Epidermal melanocyte (primary cell): ENCODE results near the gene SC5D.

Experiments
- DNase-seq: peaks from one replicate; pipeline ENCODE4 v3.0.0; 2011; ENCODE audit warnings: low spot score; ENCODE audit not compliant: insufficient read length

The SC5D gene

DNA sequence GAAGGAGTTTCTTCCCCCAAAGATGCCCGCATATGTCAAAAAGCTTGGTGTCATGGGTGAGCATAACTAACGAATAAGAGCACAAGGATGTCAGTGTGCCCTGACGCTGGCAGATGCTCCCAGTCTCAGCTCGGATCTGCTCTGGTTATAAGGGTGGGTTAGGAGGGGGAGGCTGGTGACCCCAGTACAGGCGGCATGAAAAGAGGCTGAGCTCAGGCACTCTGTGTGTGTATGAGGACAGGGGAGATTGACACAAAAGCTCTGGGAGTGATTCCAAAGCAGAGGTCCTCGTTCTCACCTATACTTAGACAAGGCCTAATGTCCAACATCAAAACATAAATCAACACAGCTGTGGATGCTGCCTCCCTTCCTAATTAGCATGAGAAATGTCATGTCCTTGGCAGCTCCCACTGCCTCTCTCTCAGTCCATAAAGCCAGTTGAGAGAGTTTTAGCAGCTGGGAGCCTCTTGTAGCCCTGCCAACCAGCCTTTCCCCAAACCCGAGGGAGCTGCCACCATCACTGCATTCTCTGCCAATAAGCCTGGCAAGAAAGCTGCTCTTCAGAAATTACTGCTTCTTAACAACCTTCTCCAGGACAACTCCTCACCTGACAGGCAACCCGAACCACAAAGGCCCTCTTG is 59.8 kb downstream of the SC5D start:
- no peak for DNase-seq

DNA sequence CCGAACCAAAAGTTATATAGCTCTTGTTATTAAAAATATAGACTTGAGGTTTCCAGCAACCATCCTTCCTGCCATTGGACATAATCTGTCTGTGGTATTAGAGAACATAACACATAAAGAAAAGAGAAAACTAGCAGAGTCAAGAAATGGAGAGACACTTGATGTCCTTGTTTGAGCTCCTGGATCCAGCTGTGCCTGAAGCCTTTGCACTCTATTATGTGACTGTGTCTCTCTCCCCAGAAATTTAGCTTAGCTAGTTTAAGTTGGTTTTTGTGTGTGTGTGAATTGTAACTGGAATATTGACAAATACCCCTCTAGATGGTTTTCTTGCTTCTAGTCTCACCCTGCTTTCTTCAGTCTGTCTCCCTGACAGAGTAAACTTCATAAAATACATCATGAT is 61.6 kb downstream of the SC5D start:
- DNase-seq: no peak

DNA sequence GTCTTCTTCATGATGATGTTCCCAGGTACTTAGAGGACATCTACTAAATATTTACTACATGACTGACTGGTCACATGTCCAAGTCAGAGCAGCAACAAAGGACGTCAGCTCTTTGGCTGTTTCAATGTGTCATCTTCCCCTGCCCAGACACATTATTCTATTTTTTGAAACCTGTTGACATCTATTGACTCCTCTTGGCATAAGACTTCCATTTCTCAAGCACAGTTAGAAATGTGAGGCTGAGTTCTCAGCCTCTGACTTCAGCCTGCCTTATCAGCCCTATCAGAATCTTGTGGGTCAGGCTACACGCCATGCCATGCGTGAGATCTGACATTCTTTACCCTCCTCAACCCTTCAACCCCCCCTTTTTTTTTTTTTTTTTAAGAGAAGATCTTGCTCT is 63.8 kb downstream of the SC5D start:
- no peak for DNase-seq
